HCT116 (cell line): ENCODE measurements around the gene DKK2. TPM values are rescaled to one million over a fixed set of nuclear protein-coding genes. Genes with fewer than 3 reads are reported as not detected.

Experiments used
- ATAC-seq: fragments of 200-7000 bp; cut with Tn5 transposase; 2 replicates; pipeline ENCODE4 v1.9.1; 2020; ENCODE audit warnings: mild to moderate bottlenecking, moderate library complexity
- BruUV-seq: library from RNA; stranded (reverse); fragments of 400-500 nt; replicated peaks from 2 replicates; lab custom pipeline; 2021; lab: Mats Ljungman, UMichigan
- CTCF ChIA-PET: fragments of 300-600 bp; sonication (Branson Sonifier 250); formaldehyde crosslinking; loops from one replicate; lab custom pipeline; 2021; ENCODE audit warnings: antibody characterized with exemption; lab: Charles Lee
- POLR2A ChIA-PET: fragments of 300-600, 350-600 bp; sonication (Branson Sonifier 250); formaldehyde crosslinking; loops from one replicate; lab custom pipeline; 2021; ENCODE audit warnings: antibody characterized with exemption; lab: Charles Lee
- RAD21 ChIA-PET, 2 experiments: fragments of 300-600 bp; sonication (Branson Sonifier 250); formaldehyde crosslinking; loops; one replicate each; lab custom pipeline; 2023; ENCODE audit warnings: low total read pairs in 2 of 2; ENCODE audit not compliant: uncharacterized antibody in 2 of 2, unreplicated experiment in 2 of 2, low non-redundant PET in 1 of 2; lab: Charles Lee
- DNase-seq: peaks from one replicate; pipeline ENCODE4 v3.0.0-alpha.2; 2010; ENCODE audit warnings: low read depth, low spot score
- H2AFZ ChIP-seq: fragments of 200-600 bp; shearing (Covaris generic), sonication (generic); 2 replicates; pipeline ENCODE4 v1.6.1; 2017; ENCODE audit warnings: low read depth, mixed run types, mixed read lengths, antibody characterized with exemption, low read length; ENCODE audit not compliant: poor library complexity, severe bottlenecking
- H3K27ac ChIP-seq: 2 replicates; pipeline ENCODE4 v1.5.1; 2012; ENCODE audit warnings: low read depth, low read length
- H3K27me3 ChIP-seq: fragments of 200-600 bp; sonication (generic); 2 replicates; pipeline ENCODE4 v1.6.1; 2016; ENCODE audit warnings: mixed run types, low read length, mixed read lengths; ENCODE audit not compliant: insufficient read depth
- H3K36me3 ChIP-seq, 2 experiments: fragments of 200-500 bp in 1 of 2; fragments of 200-600 bp in 1 of 2; sonication (Bioruptor generic) in 1 of 2; sonication (generic) in 1 of 2; 2 replicates each; pipeline versions ENCODE4 v1.5.1 to v1.6.1; 2014 to 2016; ENCODE audit warnings: low read length in 2 of 2, inconsistent platforms in 1 of 2, mixed read lengths in 1 of 2, mixed run types in 1 of 2; ENCODE audit not compliant: insufficient read depth in 2 of 2, control insufficient read depth in 1 of 2
- H3K4me1 ChIP-seq, 2 experiments: fragments of 200-600 bp in 1 of 2; sonication (generic) in 1 of 2; 2 replicates each; pipeline versions ENCODE4 v1.5.1 to v1.6.1; 2012 to 2017; ENCODE audit warnings: low read length in 2 of 2, inconsistent platforms in 1 of 2, mild to moderate bottlenecking in 1 of 2, mixed read lengths in 1 of 2, mixed run types in 1 of 2, moderate library complexity in 1 of 2; ENCODE audit not compliant: insufficient read depth in 2 of 2, control insufficient read depth in 1 of 2
- H3K4me2 ChIP-seq: fragments of 200-600 bp; sonication (generic); 2 replicates; pipeline ENCODE4 v1.6.1; 2017; ENCODE audit warnings: mixed run types, low read length, mixed read lengths
- H3K4me3 ChIP-seq, 2 experiments: fragments of 200-600 bp in 1 of 2; sonication (generic) in 1 of 2; replicated peaks in 1 of 2; 2 replicates each; pipeline ENCODE4 v1.5.1; 2011 to 2016; ENCODE audit warnings: low read length in 2 of 2, control low read depth in 1 of 2, low read depth in 1 of 2, mild to moderate bottlenecking in 1 of 2, mixed read lengths in 1 of 2, mixed run types in 1 of 2
- H3K79me2 ChIP-seq: fragments of 200-600 bp; sonication (generic); 2 replicates; pipeline ENCODE4 v1.6.1; 2017; ENCODE audit warnings: mild to moderate bottlenecking, mixed run types, low read length, moderate library complexity, mixed read lengths; ENCODE audit not compliant: insufficient read depth
- H3K9ac ChIP-seq: fragments of 200-600 bp; sonication (generic); 2 replicates; pipeline ENCODE4 v1.6.1; 2016; ENCODE audit warnings: low read length, mixed read lengths
- H3K9me2 ChIP-seq: fragments of 200-600 bp; sonication (generic), shearing (Covaris generic); 2 replicates; pipeline ENCODE4 v1.6.1; 2017; ENCODE audit warnings: mixed run types, mild to moderate bottlenecking, moderate library complexity; ENCODE audit not compliant: insufficient read depth
- H3K9me3 ChIP-seq, 2 experiments: fragments of 200-500 bp in 1 of 2; fragments of 200-600 bp in 1 of 2; sonication (Bioruptor generic) in 1 of 2; sonication (generic) in 1 of 2; 2 replicates each; pipeline ENCODE4 v1.6.1; 2014 to 2017; ENCODE audit warnings: low read length in 2 of 2, mixed read lengths in 2 of 2, inconsistent platforms in 1 of 2, low read depth in 1 of 2, mild to moderate bottlenecking in 1 of 2, mixed run types in 1 of 2, moderate library complexity in 1 of 2; ENCODE audit not compliant: control insufficient read depth in 1 of 2, insufficient read depth in 1 of 2
- H4K20me1 ChIP-seq: fragments of 200-600 bp; sonication (generic), shearing (Covaris generic); 2 replicates; pipeline ENCODE4 v1.6.1; 2017; ENCODE audit warnings: mixed run types, mild to moderate bottlenecking, moderate library complexity; ENCODE audit not compliant: insufficient read depth
- JUND ChIP-seq: IDR thresholded peaks from 2 replicates; pipeline ENCODE4 v1.6.1; 2012
- RAD21 ChIP-seq: IDR thresholded peaks from 2 replicates; pipeline ENCODE4 v1.6.1; 2012; ENCODE audit warnings: low read depth, mild to moderate bottlenecking
- YY1 ChIP-seq: IDR thresholded peaks from 2 replicates; pipeline ENCODE4 v1.6.1; 2011; ENCODE audit warnings: low read length, low read depth, moderate library complexity, mild to moderate bottlenecking; ENCODE audit not compliant: insufficient replicate concordance; ENCODE audit errors: extremely low read depth
- intact Hi-C: fragments of 100-400 bp; cut with micrococcal nuclease; formaldehyde crosslinking; loops from 2 replicates; pipeline ENCODE4 v1.10.0; 2022
- total RNA-seq: library from RNA; stranded (reverse); gene quantifications from one replicate; pipeline ENCODE4 v1.2.1, GENCODE V29; 2021; ENCODE audit not compliant: unreplicated experiment
- TF ChIP-seq, protein P1 (sequence below), 3 experiments: fragments of 200-600 bp in 1 of 3; sonication (generic) in 1 of 3; IDR thresholded peaks in 2 of 3; conservative IDR thresholded peaks in 1 of 3; 2 replicates each; pipeline ENCODE4 v1.5.1; 2012 to 2017; ENCODE audit warnings: low read depth in 2 of 3, low read length in 2 of 3, antibody characterized with exemption in 1 of 3, borderline replicate concordance in 1 of 3, control low read depth in 1 of 3, mild to moderate bottlenecking in 1 of 3, mixed read lengths in 1 of 3, mixed run types in 1 of 3, moderate library complexity in 1 of 3; ENCODE audit not compliant: insufficient read depth in 1 of 3

DKK2 gene
- total RNA-seq, 1 experiment from 2014 or later, result not detected

- no peak overlapping the region for H3K4me2 ChIP-seq
- H2AFZ ChIP-seq, result no peak overlapping the region
- ATAC-seq (peak; percentile 55; the same call in 1 of the 2 replicates), DNase-seq (peak; percentile 12)
- TF ChIP-seq RAD21 (peak; percentile 15; the same call in 1 of the 2 replicates), YY1 (no peak)
- TF ChIP-seq, protein P1, sequence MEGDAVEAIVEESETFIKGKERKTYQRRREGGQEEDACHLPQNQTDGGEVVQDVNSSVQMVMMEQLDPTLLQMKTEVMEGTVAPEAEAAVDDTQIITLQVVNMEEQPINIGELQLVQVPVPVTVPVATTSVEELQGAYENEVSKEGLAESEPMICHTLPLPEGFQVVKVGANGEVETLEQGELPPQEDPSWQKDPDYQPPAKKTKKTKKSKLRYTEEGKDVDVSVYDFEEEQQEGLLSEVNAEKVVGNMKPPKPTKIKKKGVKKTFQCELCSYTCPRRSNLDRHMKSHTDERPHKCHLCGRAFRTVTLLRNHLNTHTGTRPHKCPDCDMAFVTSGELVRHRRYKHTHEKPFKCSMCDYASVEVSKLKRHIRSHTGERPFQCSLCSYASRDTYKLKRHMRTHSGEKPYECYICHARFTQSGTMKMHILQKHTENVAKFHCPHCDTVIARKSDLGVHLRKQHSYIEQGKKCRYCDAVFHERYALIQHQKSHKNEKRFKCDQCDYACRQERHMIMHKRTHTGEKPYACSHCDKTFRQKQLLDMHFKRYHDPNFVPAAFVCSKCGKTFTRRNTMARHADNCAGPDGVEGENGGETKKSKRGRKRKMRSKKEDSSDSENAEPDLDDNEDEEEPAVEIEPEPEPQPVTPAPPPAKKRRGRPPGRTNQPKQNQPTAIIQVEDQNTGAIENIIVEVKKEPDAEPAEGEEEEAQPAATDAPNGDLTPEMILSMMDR (IDR thresholded peaks at IDR 0.05 in 2 of 3, conservative IDR thresholded peaks at IDR 0.05 in 1 of 3; ENCODE audit: borderline replicate concordance in 1 of 3, insufficient read depth in 1 of 3, low read depth in 2 of 3, low read length in 2 of 3), result peak in 2 of 3 experiments; percentile 36 to 47; a peak in 4 of 6 replicates
- no peaks in the 10 kb centered on the region for H3K79me2 ChIP-seq
- RAD21 ChIA-PET, result no interaction called here
- no peak overlapping the region for H3K4me3 ChIP-seq
- no TSS peak for BruUV-seq
- CTCF ChIA-PET, result interaction anchor here (0.7 to 1.7 kb wide), 2 partner anchors 50 to 139 kb away, joined by 3 to 7 read pairs; no protein-coding TSS in a partner anchor
- H3K36me3 ChIP-seq, result no peaks in the 10 kb centered on the region
- no peaks in the 10 kb centered on the region for H3K9me2 ChIP-seq
- no peak overlapping the region for H3K9ac ChIP-seq
- no peak overlapping the region for H3K27ac ChIP-seq
- H3K27me3 ChIP-seq, result no peaks in the 10 kb centered on the region
- POLR2A ChIA-PET, result no interaction called here
- H4K20me1 ChIP-seq, result no peaks in the 10 kb centered on the region
- no peaks in the 10 kb centered on the region for H3K4me1 ChIP-seq
- intact Hi-C loops, result loop anchor here (5.0 kb wide), 1 partner anchor 473 kb away; no protein-coding TSS in a partner anchor
- H3K9me3 ChIP-seq, result no peaks in the 10 kb centered on the region; a peak in 1 of 4 replicates
Observed at GRCh38 chr4:107044170-107044569, 8.1 kb upstream of the DKK2 start.

- no peak overlapping the region for H3K4me2 ChIP-seq
- RAD21 ChIA-PET, result no interaction called here
- H3K79me2 ChIP-seq, result no peaks in the 10 kb centered on the region
- H3K4me1 ChIP-seq, result no peaks in the 10 kb centered on the region
- H3K4me3 ChIP-seq, result no peak overlapping the region
- H2AFZ ChIP-seq, result no peak overlapping the region
- ATAC-seq, result no peak
- H3K36me3 ChIP-seq, result no peaks in the 10 kb centered on the region
- POLR2A ChIA-PET, result no interaction called here
- H3K27me3 ChIP-seq, result no peaks in the 10 kb centered on the region
- TF ChIP-seq JUND (no peak), RAD21 (peak; percentile 5; the same call in 1 of the 2 replicates)
- TF ChIP-seq, protein P1 (IDR thresholded peaks at IDR 0.05 in 2 of 3, conservative IDR thresholded peaks at IDR 0.05 in 1 of 3; ENCODE audit: borderline replicate concordance in 1 of 3, insufficient read depth in 1 of 3, low read depth in 2 of 3, low read length in 2 of 3), result peak in 1 of 3 experiments; percentile 14; a peak in 1 of 6 replicates
- TF ChIP-seq, all 23 proteins: peak for 2
- CTCF ChIA-PET, result no interaction called here
- intact Hi-C loops, result no loop called here
- no peak overlapping the region for H3K9ac ChIP-seq
- BruUV-seq, result no TSS peak
- no peak overlapping the region for H3K27ac ChIP-seq
- no peak for DNase-seq
- no peaks in the 10 kb centered on the region for H3K9me2 ChIP-seq
- no peaks in the 10 kb centered on the region for H4K20me1 ChIP-seq
- H3K9me3 ChIP-seq, result no peaks in the 10 kb centered on the region
Observed at GRCh38 chr4:107037199-107037584, 1.1 kb upstream of the DKK2 start.
